Osteoblast (primary cell): ENCODE measurements around the gene AMMECR1. TPM values are rescaled to one million over a fixed set of nuclear protein-coding genes. Genes with fewer than 3 reads are reported as not detected.

Experiments used
- DNase-seq: peaks from one replicate; pipeline ENCODE4 v3.0.0; 2011; ENCODE audit warnings: low spot score, mixed read lengths; ENCODE audit not compliant: insufficient read length; ENCODE audit errors: missing footprints
- H2AFZ ChIP-seq: 2 replicates; pipeline ENCODE4 v1.6.0; 2011; ENCODE audit warnings: mild to moderate bottlenecking, low read length
- H3K27ac ChIP-seq: 2 replicates; pipeline ENCODE4 v1.5.1; 2011; ENCODE audit warnings: mild to moderate bottlenecking, low read depth, low read length, moderate library complexity
- H3K27me3 ChIP-seq: 2 replicates; pipeline ENCODE4 v1.6.0; 2012; ENCODE audit warnings: mild to moderate bottlenecking, control low read depth, inconsistent platforms, low read length, moderate library complexity; ENCODE audit not compliant: insufficient read depth
- H3K36me3 ChIP-seq: 2 replicates; pipeline ENCODE4 v1.5.1; 2011; ENCODE audit warnings: mild to moderate bottlenecking, low read length, control low read depth, moderate library complexity; ENCODE audit not compliant: insufficient read depth
- H3K4me1 ChIP-seq: 2 replicates; pipeline ENCODE4 v1.5.1; 2011; ENCODE audit warnings: mild to moderate bottlenecking, low read length, control low read depth, moderate library complexity; ENCODE audit not compliant: insufficient read depth
- H3K4me2 ChIP-seq: 2 replicates; pipeline ENCODE4 v1.6.0; 2011; ENCODE audit warnings: mild to moderate bottlenecking, low read length; ENCODE audit not compliant: insufficient read depth
- H3K4me3 ChIP-seq: fragments of 200-600 bp; sonication (generic); 3 replicates; pipeline ENCODE4 v1.5.1; 2012; ENCODE audit warnings: mild to moderate bottlenecking, low read length, inconsistent platforms; ENCODE audit not compliant: insufficient read depth
- H3K79me2 ChIP-seq: 2 replicates; pipeline ENCODE4 v1.6.0; 2012; ENCODE audit warnings: mild to moderate bottlenecking, low read length, control low read depth, inconsistent platforms; ENCODE audit not compliant: insufficient read depth
- H3K9me3 ChIP-seq: 2 replicates; pipeline ENCODE4 v1.5.1; 2011; ENCODE audit warnings: low read depth, low read length, control low read depth
- H4K20me1 ChIP-seq: 2 replicates; pipeline ENCODE4 v1.6.0; 2012; ENCODE audit warnings: mild to moderate bottlenecking, low read length, control low read depth; ENCODE audit not compliant: insufficient read depth
- total RNA-seq: library from RNA; depleted of rRNA; stranded (reverse); fragments of >200 nt; gene quantifications from 2 replicates; pipeline ENCODE4 v1.2.3, GENCODE V29; 2012
- TF ChIP-seq, protein P1 (sequence below): IDR thresholded peaks from 2 replicates; pipeline ENCODE4 v1.5.1; 2011; ENCODE audit warnings: mild to moderate bottlenecking, low read depth, low read length, moderate library complexity; ENCODE audit errors: extremely low read depth

AMMECR1 gene
- total RNA-seq, 1 donor: 14.5 TPM

DNA sequence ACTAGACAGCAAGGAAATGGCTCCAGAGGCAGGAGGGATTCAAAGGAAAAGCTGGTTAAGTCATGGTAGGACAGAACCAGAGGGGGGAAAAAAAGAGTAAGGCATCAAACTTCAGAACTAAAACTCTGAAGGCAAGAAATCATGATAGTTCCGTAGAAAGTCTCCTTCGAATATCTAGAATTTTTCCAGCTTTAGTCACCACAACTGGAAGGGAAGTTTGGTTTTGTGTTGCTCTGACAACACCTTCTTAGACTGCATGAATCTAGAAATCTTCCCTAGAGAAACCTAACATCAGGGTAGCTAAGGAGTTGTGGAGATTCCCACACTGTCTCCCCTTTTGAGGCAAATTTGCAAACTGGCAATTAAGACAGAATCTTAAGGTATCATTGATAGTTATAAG lies 33.7 kb downstream of the AMMECR1 start:
- Histone ChIP-seq H3K36me3 (no peaks in the 10 kb centered on the region), H4K20me1 (no peaks in the 10 kb centered on the region), H2AFZ (no peak overlapping the region), H3K4me3 (no peak overlapping the region), H3K9me3 (no peaks in the 10 kb centered on the region), H3K27me3 (no peaks in the 10 kb centered on the region), H3K27ac (peak overlapping the region; percentile 96), H3K4me1 (peaks cover 29% of the 10 kb centered on the region), H3K4me2 (no peak overlapping the region), H3K79me2 (peaks cover 45% of the 10 kb centered on the region)
- TF ChIP-seq, protein P1, sequence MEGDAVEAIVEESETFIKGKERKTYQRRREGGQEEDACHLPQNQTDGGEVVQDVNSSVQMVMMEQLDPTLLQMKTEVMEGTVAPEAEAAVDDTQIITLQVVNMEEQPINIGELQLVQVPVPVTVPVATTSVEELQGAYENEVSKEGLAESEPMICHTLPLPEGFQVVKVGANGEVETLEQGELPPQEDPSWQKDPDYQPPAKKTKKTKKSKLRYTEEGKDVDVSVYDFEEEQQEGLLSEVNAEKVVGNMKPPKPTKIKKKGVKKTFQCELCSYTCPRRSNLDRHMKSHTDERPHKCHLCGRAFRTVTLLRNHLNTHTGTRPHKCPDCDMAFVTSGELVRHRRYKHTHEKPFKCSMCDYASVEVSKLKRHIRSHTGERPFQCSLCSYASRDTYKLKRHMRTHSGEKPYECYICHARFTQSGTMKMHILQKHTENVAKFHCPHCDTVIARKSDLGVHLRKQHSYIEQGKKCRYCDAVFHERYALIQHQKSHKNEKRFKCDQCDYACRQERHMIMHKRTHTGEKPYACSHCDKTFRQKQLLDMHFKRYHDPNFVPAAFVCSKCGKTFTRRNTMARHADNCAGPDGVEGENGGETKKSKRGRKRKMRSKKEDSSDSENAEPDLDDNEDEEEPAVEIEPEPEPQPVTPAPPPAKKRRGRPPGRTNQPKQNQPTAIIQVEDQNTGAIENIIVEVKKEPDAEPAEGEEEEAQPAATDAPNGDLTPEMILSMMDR: no peak
- DNase-seq: peak; percentile 19

DNA sequence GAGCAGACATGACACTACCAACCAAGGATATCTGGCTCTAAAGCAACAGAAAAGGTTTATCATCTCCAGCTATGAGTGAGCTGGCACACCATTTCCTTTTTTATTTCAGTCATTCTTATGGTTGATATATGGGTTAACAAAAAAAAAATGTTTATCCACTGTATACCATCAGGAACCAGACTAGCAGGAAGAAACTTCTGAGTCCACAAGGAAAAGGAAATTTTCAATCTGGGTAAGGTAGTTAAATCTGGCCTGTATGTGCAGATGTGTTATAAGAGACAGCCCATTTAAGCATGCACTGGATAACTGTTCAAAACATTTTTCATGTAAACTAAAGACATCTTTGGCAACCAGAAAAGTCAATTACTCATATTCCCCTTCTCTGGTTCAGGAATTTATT lies 35.0 kb downstream of the AMMECR1 start:
- no peak overlapping the region for H3K4me2 ChIP-seq
- H3K36me3 ChIP-seq: no peaks in the 10 kb centered on the region
- peaks cover 29% of the 10 kb centered on the region for H3K4me1 ChIP-seq
- H3K27me3 ChIP-seq: no peaks in the 10 kb centered on the region
- H3K4me3 ChIP-seq: no peak overlapping the region
- DNase-seq: no peak
- H3K27ac ChIP-seq: peak overlapping the region; percentile 96
- H3K79me2 ChIP-seq: peaks cover 46% of the 10 kb centered on the region
- no peaks in the 10 kb centered on the region for H4K20me1 ChIP-seq
- TF ChIP-seq, protein P1: no peak
- no peaks in the 10 kb centered on the region for H3K9me3 ChIP-seq
- H2AFZ ChIP-seq: no peak overlapping the region

DNA sequence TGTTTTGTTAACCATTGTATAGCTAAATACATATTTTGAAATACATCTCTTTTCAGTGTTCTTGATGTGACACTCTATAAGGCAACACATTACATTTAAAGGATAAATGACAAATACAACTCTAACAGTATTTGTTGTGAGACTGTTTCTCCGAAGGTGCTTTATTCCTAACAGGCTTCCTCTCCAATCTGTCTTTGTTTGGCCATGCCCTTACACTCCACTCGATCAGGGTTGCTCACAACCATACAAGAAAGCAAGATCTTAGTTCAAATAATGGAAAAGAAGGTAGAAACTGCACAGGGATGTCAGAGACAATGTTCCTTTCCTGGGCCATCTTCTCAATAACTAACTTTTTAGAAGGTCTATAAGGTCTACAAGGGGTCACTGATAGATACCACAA lies 36.5 kb downstream of the AMMECR1 start:
- Histone ChIP-seq H3K4me1 (peaks cover 29% of the 10 kb centered on the region), H3K79me2 (peaks cover 51% of the 10 kb centered on the region), H3K27ac (peak overlapping the region; percentile 26), H3K36me3 (no peaks in the 10 kb centered on the region), H3K9me3 (no peaks in the 10 kb centered on the region), H3K4me3 (no peak overlapping the region), H2AFZ (no peak overlapping the region), H3K27me3 (no peaks in the 10 kb centered on the region), H3K4me2 (no peak overlapping the region), H4K20me1 (no peaks in the 10 kb centered on the region)
- TF ChIP-seq, protein P1: no peak
- no peak for DNase-seq

DNA sequence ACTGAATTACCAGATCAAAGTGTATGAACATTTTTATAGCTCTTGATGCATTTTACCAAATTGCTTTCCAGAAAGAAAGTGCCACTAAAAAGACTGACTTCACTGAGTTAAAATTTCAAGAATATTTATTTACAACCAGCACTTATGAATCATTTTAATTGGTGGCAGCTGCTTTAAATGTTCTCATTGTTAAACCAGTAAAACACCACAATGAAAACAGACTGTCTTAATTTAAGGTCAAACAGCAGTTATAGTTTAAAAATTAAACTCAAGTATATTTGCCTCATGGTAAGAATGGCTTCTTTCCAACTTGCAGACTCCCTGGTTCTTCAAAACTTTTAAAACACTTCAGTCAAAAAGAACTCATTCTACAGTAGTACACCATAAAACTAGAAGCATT lies 36.9 kb downstream of the AMMECR1 start:
- Histone ChIP-seq H4K20me1 (no peaks in the 10 kb centered on the region), H3K27me3 (no peaks in the 10 kb centered on the region), H3K4me3 (no peak overlapping the region), H2AFZ (no peak overlapping the region), H3K9me3 (no peaks in the 10 kb centered on the region), H3K4me1 (peaks cover 28% of the 10 kb centered on the region), H3K79me2 (peaks cover 51% of the 10 kb centered on the region), H3K27ac (peak overlapping the region; percentile 26), H3K4me2 (no peak overlapping the region), H3K36me3 (no peaks in the 10 kb centered on the region)
- TF ChIP-seq, protein P1: no peak
- DNase-seq: peak; percentile 15
